K562 (cell line): ENCODE data around the gene OR51B5. TPM values are rescaled to one million over a fixed set of nuclear protein-coding genes. Genes with fewer than 3 reads are reported as not detected.
A peak's percentile ranks its signal among the peaks of the same experiment; 100 is the strongest.

Experiments used
- ATAC-seq: fragments of 200-7000 bp; cut with Tn5 transposase; 3 replicates; pipeline ENCODE4 v1.9.1; 2020; ENCODE audit warnings: moderate library complexity
- BruUV-seq: library from RNA; stranded (reverse); fragments of 400-500 nt; replicated peaks from 2 replicates; lab custom pipeline; 2021; lab: Mats Ljungman, UMichigan
- CTCF ChIA-PET: fragments of 300-600 bp; formaldehyde crosslinking; extraction: SDS; loops from one replicate; lab custom pipeline; 2021; ENCODE audit warnings: low intra/inter-chr PET ratio; lab: Yijun Ruan, JAX
- POLR2A ChIA-PET: fragments of 300-600, 350-650 bp; sonication (Branson Sonifier 250); formaldehyde crosslinking; extraction: SDS; loops from one replicate; lab custom pipeline; 2021; ENCODE audit warnings: antibody characterized with exemption, inconsistent platforms; lab: Yijun Ruan, JAX
- DNase-seq, 4 experiments: peaks; one replicate each; pipeline versions ENCODE4 v3.0.0 to v3.0.0-alpha.2; 2011 to 2018; ENCODE audit warnings: low spot score in 3 of 4, mixed read lengths in 3 of 4; ENCODE audit errors: extremely low read depth in 1 of 4
- FAIRE-seq: peaks from 2 replicates; lab custom pipeline; 2011; peaks lifted over from hg19 to GRCh38; lab: Jason Lieb, UNC
- H2AFZ ChIP-seq: 2 replicates; pipeline ENCODE4 v1.6.0; 2011; ENCODE audit warnings: low read depth, low read length, control low read depth, inconsistent platforms
- H3K27ac ChIP-seq: fragments of 200-600 bp; 3 replicates; pipeline ENCODE4 v1.8.0; 2011; ENCODE audit warnings: low read depth, mild to moderate bottlenecking, control low read depth, inconsistent platforms, low read length, moderate library complexity, mixed read lengths; ENCODE audit errors: extremely low read depth
- H3K27me3 ChIP-seq, 2 experiments: fragments of 300-600 bp in 1 of 2; 2 replicates in 1 of 2; 3 replicates in 1 of 2; pipeline versions ENCODE4 v1.6.0 to v1.8.0; 2011; ENCODE audit warnings: inconsistent platforms in 2 of 2, low read length in 2 of 2, mild to moderate bottlenecking in 1 of 2, mixed read lengths in 1 of 2, moderate library complexity in 1 of 2; ENCODE audit not compliant: control insufficient read depth in 2 of 2, insufficient read depth in 2 of 2
- H3K36me3 ChIP-seq: fragments of 300-600 bp; 3 replicates; pipeline ENCODE4 v1.8.0; 2011; ENCODE audit warnings: mild to moderate bottlenecking, low read length, inconsistent platforms; ENCODE audit not compliant: control insufficient read depth, insufficient read depth
- H3K4me1 ChIP-seq, 2 experiments: fragments of 200-600 bp in 1 of 2; replicated peaks in 1 of 2; 2 replicates in 1 of 2; 3 replicates in 1 of 2; pipeline versions ENCODE4 v1.5.1 to v1.8.0; 2011; ENCODE audit warnings: inconsistent platforms in 2 of 2, low read length in 2 of 2, mild to moderate bottlenecking in 1 of 2, mixed read lengths in 1 of 2, moderate library complexity in 1 of 2; ENCODE audit not compliant: control insufficient read depth in 2 of 2, insufficient read depth in 2 of 2
- H3K4me2 ChIP-seq: 2 replicates; pipeline ENCODE4 v1.6.1; 2011; ENCODE audit warnings: low read length, control low read depth, inconsistent platforms, mixed read lengths; ENCODE audit not compliant: insufficient read depth
- H3K4me3 ChIP-seq: fragments of 200-600 bp; sonication (generic), shearing (Covaris generic); 2 replicates; pipeline ENCODE4 v1.5.1; 2016; ENCODE audit warnings: control low read depth, inconsistent platforms
- H3K79me2 ChIP-seq: fragments of 200-600 bp; 3 replicates; pipeline ENCODE4 v1.8.0; 2011; ENCODE audit warnings: low read length, inconsistent platforms; ENCODE audit not compliant: control insufficient read depth, insufficient read depth
- H3K9ac ChIP-seq, 2 experiments: 2 replicates each; pipeline versions ENCODE4 v1.6.0 to v1.6.1; 2011; ENCODE audit warnings: low read depth in 2 of 2, low read length in 2 of 2, control low read depth in 1 of 2, inconsistent platforms in 1 of 2, mild to moderate bottlenecking in 1 of 2, mixed read lengths in 1 of 2; ENCODE audit not compliant: insufficient read depth in 1 of 2
- H3K9me1 ChIP-seq: one replicate; pipeline ENCODE4 v1.6.0; 2011; ENCODE audit warnings: inconsistent platforms, mild to moderate bottlenecking, low read length, moderate library complexity; ENCODE audit not compliant: control insufficient read depth, insufficient read depth
- H3K9me3 ChIP-seq: replicated peaks from 2 replicates; pipeline ENCODE4 v1.5.1; 2011; ENCODE audit warnings: low read depth, low read length, inconsistent platforms; ENCODE audit not compliant: control insufficient read depth, insufficient read depth
- H4K20me1 ChIP-seq: replicated peaks from 2 replicates; pipeline ENCODE4 v1.6.1; 2011; ENCODE audit warnings: low read length, inconsistent platforms, mixed read lengths; ENCODE audit not compliant: control insufficient read depth, insufficient read depth
- CREB1 ChIP-seq, 2 experiments: sonication (generic) in 1 of 2; formaldehyde crosslinking in 1 of 2; IDR thresholded peaks; 2 replicates each; pipeline versions ENCODE4 v1.6.1 to v1.8.0; 2012 to 2022; ENCODE audit warnings: inconsistent platforms in 1 of 2, mild to moderate bottlenecking in 1 of 2, missing genetic modification reagents in 1 of 2, moderate library complexity in 1 of 2
- CREM ChIP-seq: IDR thresholded peaks from 2 replicates; pipeline ENCODE4 v1.6.1; 2014; ENCODE audit warnings: antibody characterized with exemption, low read depth
- MEIS2 ChIP-seq: fragments of 450-650 bp; IDR thresholded peaks from 2 replicates; pipeline ENCODE4 v1.6.1; 2014; ENCODE audit warnings: mild to moderate bottlenecking; ENCODE audit not compliant: partially characterized antibody
- NFIC ChIP-seq: fragments of 450-650 bp; IDR thresholded peaks from 2 replicates; pipeline ENCODE4 v1.6.1; 2017; ENCODE audit warnings: mild to moderate bottlenecking, inconsistent platforms
- WGBS: fragments of 100-300 bp; shearing (Covaris generic); methylation state at CpG from one replicate; pipeline ENCODE4 v1.1.6; 2016; ENCODE audit warnings: low coverage, mixed read lengths; ENCODE audit not compliant: insufficient coverage; ENCODE audit errors: missing lambda C conversion rate; 5-methylcytosine and 5-hydroxymethylcytosine counted together
- in situ Hi-C: fragments of 300-500 bp; cut with MboI; formaldehyde crosslinking; loops from 4 replicates; pipeline ENCODE4 v1.15.0; 2018; ENCODE audit warnings: inconsistent platforms, mixed read lengths
- intact Hi-C: fragments of 100-400 bp; cut with micrococcal nuclease; formaldehyde crosslinking; loops from 2 replicates; pipeline ENCODE4 v1.14.2; 2022
- polyA plus RNA-seq, 8 experiments: library from polyadenylated mRNA; depleted of rRNA in 4 of 8; stranded (reverse) in 5 of 8; unstranded in 3 of 8; fragments of >200 nt; fragmentation: Nextera tagmentation in 2 of 8; fragmentation: Illumina TruSeq in 1 of 8; extraction: Ambion mirVana in 2 of 8; extraction: Trizol in 1 of 8; gene quantifications; 2 replicates each; pipeline versions ENCODE4 v1.2.1 to v1.2.3, GENCODE V29; 2011 to 2014; ENCODE audit warnings: inconsistent platforms in 1 of 8, missing spikeins in 1 of 8
- total RNA-seq, 7 experiments: library from RNA; depleted of rRNA in 6 of 7; stranded (reverse); fragments of >200 nt in 6 of 7; fragmentation: Illumina TruSeq in 2 of 7; extraction: Trizol in 2 of 7; gene quantifications; 2 replicates each; pipeline versions ENCODE4 v1.2.1 to v1.2.3, GENCODE V29; 2011 to 2021; ENCODE audit warnings: low replicate concordance in 1 of 7
- TF ChIP-seq, protein P1 (sequence below): IDR thresholded peaks from 2 replicates; pipeline ENCODE4 v1.6.1; 2012; ENCODE audit warnings: low read depth, low read length, improper control_type of control experiment, borderline replicate concordance

Gene OR51B5
- total and polyA plus RNA-seq, 9 of the 15 experiments (the other 6 are each of a cell fraction or from before 2014, with no cell fraction given), result 81.2 to 176 (median 113) TPM

DNA sequence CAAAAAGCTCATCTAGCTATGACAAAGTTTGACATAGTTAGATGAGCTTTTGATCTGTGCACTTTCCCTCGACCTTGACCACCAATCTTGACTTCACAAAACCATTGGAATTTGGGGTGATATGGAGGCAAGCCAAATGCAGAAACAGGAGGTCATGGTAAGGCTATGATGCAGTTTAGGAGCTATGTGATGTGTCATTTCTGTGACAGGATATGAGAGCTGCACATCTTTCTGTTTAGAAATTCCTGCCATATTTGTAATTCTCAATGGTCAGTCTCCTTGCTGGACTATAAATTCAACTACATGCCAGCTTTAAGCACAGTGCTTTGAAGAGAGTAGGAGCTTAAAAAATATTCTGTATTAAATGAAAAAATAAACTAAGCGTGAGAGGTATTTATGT, 20.9 kb upstream of the OR51B5 start:
- no peak overlapping the region for H3K4me2 ChIP-seq
- 0 out of 4 replicates have a peak overlapping the region, but pooled peaks of 1 of the 2 experiments have one; percentile 1 for H3K9ac ChIP-seq
- CTCF ChIA-PET, result no interaction called here
- no peaks in the 10 kb centered on the region for H3K27me3 ChIP-seq
- H3K4me1 ChIP-seq, result peaks cover 5 to 37% of the 10 kb centered on the region in 2 experiments; a peak in 3 of 5 replicates
- no peaks in the 10 kb centered on the region for H3K9me3 ChIP-seq
- ATAC-seq, result peak; percentile 37
- intact Hi-C loops (no loop called here), in situ Hi-C loops (no loop called here)
- TF ChIP-seq MEIS2, result no peak
- TF ChIP-seq NFIC, result 0 out of 2 replicates have a peak, but pooled peaks have one; percentile 43
- TF ChIP-seq, protein P1, sequence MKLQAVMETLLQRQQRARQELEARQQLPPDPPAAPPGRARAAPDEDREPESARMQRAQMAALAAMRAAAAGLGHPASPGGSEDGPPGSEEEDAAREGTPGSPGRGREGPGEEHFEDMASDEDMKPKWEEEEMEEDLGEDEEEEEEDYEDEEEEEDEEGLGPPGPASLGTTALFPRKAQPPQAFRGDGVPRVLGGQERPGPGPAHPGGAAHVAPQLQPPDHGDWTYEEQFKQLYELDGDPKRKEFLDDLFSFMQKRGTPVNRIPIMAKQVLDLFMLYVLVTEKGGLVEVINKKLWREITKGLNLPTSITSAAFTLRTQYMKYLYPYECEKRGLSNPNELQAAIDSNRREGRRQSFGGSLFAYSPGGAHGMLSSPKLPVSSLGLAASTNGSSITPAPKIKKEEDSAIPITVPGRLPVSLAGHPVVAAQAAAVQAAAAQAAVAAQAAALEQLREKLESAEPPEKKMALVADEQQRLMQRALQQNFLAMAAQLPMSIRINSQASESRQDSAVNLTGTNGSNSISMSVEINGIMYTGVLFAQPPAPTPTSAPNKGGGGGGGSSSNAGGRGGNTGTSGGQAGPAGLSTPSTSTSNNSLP, result no peak
- TF ChIP-seq CREM, result 0 out of 2 replicates have a peak, but pooled peaks have one; percentile 11
- TF ChIP-seq CREB1 (IDR thresholded peaks at IDR 0.05), result 0 out of 2 replicates have a peak, but pooled peaks have one; percentile 14
- TF ChIP-seq CREB1 (CRISPR knock-in tag; IDR thresholded peaks at IDR 0.05), result no peak; the same call in 1 of the 2 replicates
- no peak overlapping the region for H3K4me3 ChIP-seq
- 35% methylated on average over 2 of the region's 2 CpGs for WGBS
- H2AFZ ChIP-seq, result no peak overlapping the region
- DNase-seq, result peak in 1 of 4 experiments; percentile 29
- peak; percentile 69 for FAIRE-seq
- no TSS peak for BruUV-seq
- POLR2A ChIA-PET, result interaction anchor here (1.1 kb wide), 1 partner anchor 155 kb away, joined by 3 read pairs; no protein-coding TSS in a partner anchor
- no peaks in the 10 kb centered on the region for H3K9me1 ChIP-seq
- H3K36me3 ChIP-seq, result peaks cover 65% of the 10 kb centered on the region
- H3K79me2 ChIP-seq, result peaks cover 75% of the 10 kb centered on the region
- H4K20me1 ChIP-seq, result no peaks in the 10 kb centered on the region
- peak overlapping the region; percentile 29; the same call in 2 of the 3 replicates for H3K27ac ChIP-seq
